Ectodermal cell (in vitro differentiated cells): ENCODE results near the gene NCOA4.
"Not testable (repeated sequence)": the region's sequence is repeated elsewhere in the genome, so short reads cannot be mapped to it uniquely, and the experiment has no call there.

Experiments
- H3K27ac ChIP-seq: 2 replicates; pipeline ENCODE4 v1.7.0; 2013; ENCODE audit warnings: mild to moderate bottlenecking, low read depth, low read length; ENCODE audit not compliant: insufficient read depth, poor library complexity, severe bottlenecking
- H3K27me3 ChIP-seq: 2 replicates; pipeline ENCODE4 v1.7.0; 2013; ENCODE audit warnings: mild to moderate bottlenecking, low read length; ENCODE audit not compliant: insufficient read depth, control insufficient read depth, poor library complexity, severe bottlenecking
- H3K36me3 ChIP-seq: one replicate; pipeline ENCODE4 v1.7.0; 2013; ENCODE audit warnings: low read length; ENCODE audit not compliant: control insufficient read depth, insufficient read depth
- H3K4me1 ChIP-seq: one replicate; pipeline ENCODE4 v1.7.0; 2013; ENCODE audit warnings: low read length; ENCODE audit not compliant: control insufficient read depth, insufficient read depth
- H3K4me3 ChIP-seq: 2 replicates; pipeline ENCODE4 v1.7.0; 2013; ENCODE audit warnings: low read depth, low read length, control low read depth; ENCODE audit not compliant: insufficient read depth
- H3K9me3 ChIP-seq: 2 replicates; pipeline ENCODE4 v1.7.0; 2013; ENCODE audit warnings: mild to moderate bottlenecking, low read length, moderate library complexity; ENCODE audit not compliant: control insufficient read depth
- WGBS, 2 experiments: methylation state at CpG; one replicate each; pipeline ENCODE4 v1.1.7; 2013; ENCODE audit warnings: missing lambda C conversion rate in 2 of 2; 5-methylcytosine and 5-hydroxymethylcytosine counted together

Gene NCOA4

GRCh38 chr10:45984473-45984872 is 46.0 kb downstream of the NCOA4 start:
- not testable (repeated sequence) for H3K4me3 ChIP-seq, H3K4me1 ChIP-seq, H3K27me3 ChIP-seq, H3K9me3 ChIP-seq, H3K27ac ChIP-seq, H3K36me3 ChIP-seq
- 98 to 100% methylated on average over 1 to 2 of the region's 2 CpGs for WGBS, 2 experiments

DNA sequence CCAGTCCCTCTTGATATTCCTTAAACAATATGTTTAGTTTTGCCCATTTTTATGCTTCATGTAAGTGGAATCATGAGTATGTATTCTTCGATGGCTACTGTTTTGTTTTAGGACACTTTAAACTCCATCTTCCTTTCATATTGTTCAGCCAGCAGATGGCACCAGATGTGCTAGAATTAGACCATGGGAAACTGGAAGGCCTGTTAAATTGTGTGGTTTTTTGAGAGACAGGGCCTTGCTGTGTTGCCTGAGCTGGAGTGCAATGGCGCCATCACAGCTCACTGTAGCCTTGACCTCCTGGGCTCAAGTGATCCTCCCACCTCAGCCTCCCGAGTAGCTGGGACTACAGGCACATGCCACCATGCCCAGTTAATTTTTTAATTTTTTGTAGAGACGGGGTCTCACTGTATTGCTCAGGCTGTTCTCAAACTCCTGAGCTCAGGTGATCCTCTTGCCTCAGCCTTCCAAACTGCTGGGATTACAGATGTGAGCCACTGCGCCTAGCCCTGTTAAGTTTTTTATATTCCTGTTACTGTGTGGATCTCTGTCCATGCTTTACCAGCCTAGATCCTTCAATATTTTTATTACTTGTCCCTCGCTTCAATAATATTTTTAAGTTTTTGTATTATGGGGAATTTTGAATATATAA is 46.8 kb downstream of the NCOA4 start:
- not testable (repeated sequence) for H3K9me3 ChIP-seq, H3K27ac ChIP-seq, H3K36me3 ChIP-seq, H3K4me1 ChIP-seq, H3K4me3 ChIP-seq, H3K27me3 ChIP-seq
- WGBS, 2 experiments, result 90 to 100% methylated on average over 1 to 2 of the region's 6 CpGs

DNA sequence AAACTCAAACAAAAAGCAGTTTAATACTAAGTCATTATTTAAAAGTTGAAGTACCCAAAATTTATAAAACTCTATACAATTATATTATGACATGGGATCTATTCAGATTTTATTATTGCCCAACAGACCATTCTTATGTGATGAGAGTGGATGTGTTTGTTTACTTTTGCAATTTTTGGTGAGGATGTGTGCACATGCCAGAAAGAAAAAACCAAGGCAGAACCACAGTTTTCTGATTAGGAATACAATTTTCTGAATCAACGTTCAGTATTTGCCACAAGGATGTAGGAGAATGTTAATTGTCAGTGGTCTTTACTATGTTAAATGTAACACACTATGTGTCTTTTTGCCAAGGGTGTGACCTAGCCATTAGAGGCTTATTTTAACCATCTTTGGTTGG is 49.1 kb downstream of the NCOA4 start:
- 90 to 100% methylated on average over 1 of the region's 1 CpG for WGBS, 2 experiments

DNA sequence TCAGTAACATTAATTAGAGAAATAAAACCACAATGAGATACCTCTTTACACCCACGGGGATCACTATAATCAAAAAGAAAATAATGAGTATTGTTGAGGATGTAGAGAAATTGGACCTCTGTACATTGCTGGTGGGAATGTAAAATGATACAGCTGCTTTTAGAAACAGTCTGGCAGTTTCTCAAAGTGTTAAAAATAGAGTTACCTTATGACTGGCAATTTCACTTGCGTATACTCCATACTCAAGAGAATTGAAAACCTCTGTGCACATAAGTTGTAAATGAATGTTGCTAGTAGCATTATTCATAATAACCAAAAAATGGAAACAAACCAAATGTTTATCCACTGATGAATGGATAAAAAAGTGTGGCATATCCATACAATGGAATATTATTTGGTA is 51.9 kb downstream of the NCOA4 start:
- not testable (repeated sequence) for H3K4me1 ChIP-seq, H3K4me3 ChIP-seq, H3K27me3 ChIP-seq, H3K36me3 ChIP-seq, H3K9me3 ChIP-seq, H3K27ac ChIP-seq
- no CpG with 5 or more reads among the region's 2 CpGs for WGBS, 2 experiments

More for the DNA sequence above, 49.1 kb downstream of the NCOA4 start:
- H3K4me3 ChIP-seq, H3K27ac ChIP-seq, H3K36me3 ChIP-seq, H3K9me3 ChIP-seq, H3K4me1 ChIP-seq, H3K27me3 ChIP-seq: not testable (repeated sequence)

DNA sequence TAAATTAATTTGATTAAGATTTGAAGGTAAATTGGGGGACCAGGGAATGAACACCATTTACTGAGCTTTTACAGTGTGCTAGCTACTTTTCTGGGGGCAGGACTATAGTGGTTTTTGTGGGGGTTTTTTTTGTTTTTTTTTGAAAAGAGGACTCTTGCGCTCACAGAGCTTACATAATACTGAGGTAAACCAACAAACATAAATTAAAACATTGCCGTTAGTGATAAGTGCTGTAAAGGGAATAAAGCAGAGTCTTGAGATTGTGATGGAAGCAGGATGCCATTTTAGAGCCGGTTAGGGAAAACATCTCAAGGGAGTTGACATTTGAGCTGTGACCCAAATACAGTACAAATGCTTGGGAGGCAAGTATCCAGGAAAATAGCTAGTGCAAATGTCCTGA is 56.4 kb downstream of the NCOA4 start:
- not testable (repeated sequence) for H3K4me1 ChIP-seq, H3K9me3 ChIP-seq, H3K27ac ChIP-seq, H3K4me3 ChIP-seq, H3K36me3 ChIP-seq, H3K27me3 ChIP-seq
- WGBS, 2 experiments, result 96 to 99% methylated on average over 2 of the region's 3 CpGs

- not testable (repeated sequence) for H3K36me3 ChIP-seq, H3K27ac ChIP-seq, H3K27me3 ChIP-seq, H3K4me1 ChIP-seq, H3K9me3 ChIP-seq
- peak overlapping the region; percentile 49 for H3K4me3 ChIP-seq
- WGBS, 2 experiments, result 0% methylated on average over 8 to 9 of the region's 10 CpGs
Observed at GRCh38 chr10:45972813-45973169, 57.6 kb downstream of the NCOA4 start.

- Histone ChIP-seq H3K27ac (peak within 1 kb of the TSS; percentile 51), H3K4me3 (peak within 1 kb of the TSS; percentile 49)
- not testable (repeated sequence) for H3K4me1 ChIP-seq, H3K27me3 ChIP-seq, H3K9me3 ChIP-seq, H3K36me3 ChIP-seq
- 0% methylated on average over 60 of the region's 60 CpGs for WGBS, 2 experiments
Observed at GRCh38 chr10:45972106-45972812, 58.2 kb downstream of the NCOA4 start, which contains the start of gene TIMM23. TSS of gene TIMM23 (plus strand) at chr10:45972489. CDS start at chr10:45972625, 136 bp downstream.

DNA sequence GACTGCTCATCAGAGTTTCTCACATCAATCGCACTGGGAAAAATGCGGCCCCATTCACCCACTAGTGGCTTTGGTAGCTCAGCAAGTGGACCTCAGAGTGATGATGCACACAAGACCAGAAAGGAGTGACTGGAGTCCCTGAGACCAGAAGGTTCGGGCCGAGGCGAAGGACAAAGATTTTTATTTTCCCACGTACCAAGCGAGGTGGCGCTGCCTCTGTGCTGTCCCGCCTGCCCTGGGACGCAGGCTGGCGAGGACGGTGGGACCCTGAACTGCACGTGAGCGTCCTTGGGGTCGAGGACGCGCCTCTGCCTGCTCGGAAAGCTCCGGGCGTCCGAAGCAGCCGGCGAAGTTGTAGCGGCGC is 58.7 kb downstream of the NCOA4 start:
- peak overlapping the region; percentile 49 for H3K4me3 ChIP-seq
- H3K27me3 ChIP-seq, H3K4me1 ChIP-seq, H3K27ac ChIP-seq, H3K36me3 ChIP-seq, H3K9me3 ChIP-seq: not testable (repeated sequence)
- 0 to 1% methylated on average over 25 of the region's 25 CpGs for WGBS, 2 experiments

DNA sequence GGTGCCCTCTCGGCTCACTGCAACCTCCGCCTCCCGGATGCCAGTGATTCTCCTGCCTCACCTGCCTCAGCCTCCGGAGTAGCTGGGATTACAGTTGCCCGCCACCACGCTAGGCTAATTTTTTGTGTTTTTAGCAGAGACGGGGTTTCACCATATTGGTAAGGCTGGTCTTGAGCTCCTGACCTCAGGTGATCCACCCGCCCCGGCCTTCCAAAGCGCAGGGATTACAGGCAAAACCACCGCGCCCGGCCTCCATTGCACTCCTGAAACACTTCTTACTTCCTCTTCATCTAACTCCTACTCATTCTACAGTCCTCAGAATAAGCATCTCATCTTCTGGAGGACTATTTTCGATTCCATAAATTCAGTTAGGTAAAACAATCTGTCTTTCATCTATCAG is 59.4 kb downstream of the NCOA4 start:
- 71 to 79% methylated on average over 14 of the region's 14 CpGs for WGBS, 2 experiments
- H3K4me3 ChIP-seq, result peak overlapping the region; percentile 49
- not testable (repeated sequence) for H3K4me1 ChIP-seq, H3K27ac ChIP-seq, H3K36me3 ChIP-seq, H3K9me3 ChIP-seq, H3K27me3 ChIP-seq

GRCh38 chr10:45962686-45963452 is 67.6 kb downstream of the NCOA4 start:
- H3K4me3 ChIP-seq, H3K4me1 ChIP-seq, H3K27me3 ChIP-seq, H3K9me3 ChIP-seq, H3K36me3 ChIP-seq, H3K27ac ChIP-seq: not testable (repeated sequence)
- WGBS, 2 experiments, result 92% methylated on average over 5 of the region's 6 CpGs; no CpG with 5 or more reads in 1 of the 2 experiments
